GM18505 (cell line): ENCODE results near the gene WNK2.

Experiments
- ATAC-seq: cut with Tn5 transposase; IDR thresholded peaks from one replicate; pipeline ENCODE4 v1.9.1; 2021; ENCODE audit not compliant: unreplicated experiment
- POLR2A ChIP-seq: IDR thresholded peaks from 4 replicates; pipeline ENCODE4 v1.6.1; 2011; ENCODE audit warnings: borderline replicate concordance; ENCODE audit not compliant: insufficient read depth, insufficient read length; ENCODE audit errors: extremely low read depth

WNK2 gene

GRCh38 chr9:93230601-93231000, 46.7 kb downstream of the WNK2 start:
- TF ChIP-seq POLR2A, result no peak
- no peak for ATAC-seq

- ATAC-seq, result no peak
- no peak for TF ChIP-seq POLR2A
Observed at GRCh38 chr9:93231121-93231694, 47.3 kb downstream of the WNK2 start.

GRCh38 chr9:93231716-93232115, 47.8 kb downstream of the WNK2 start:
- TF ChIP-seq POLR2A, result no peak
- ATAC-seq, result no peak

GRCh38 chr9:93232388-93232960, 48.5 kb downstream of the WNK2 start:
- TF ChIP-seq POLR2A, result no peak
- no peak for ATAC-seq

- no peak for TF ChIP-seq POLR2A
- ATAC-seq, result no peak
Observed at GRCh38 chr9:93233033-93233432, 49.1 kb downstream of the WNK2 start.

- TF ChIP-seq POLR2A, result no peak
- ATAC-seq, result no peak
Observed at GRCh38 chr9:93234600-93234999, 50.7 kb downstream of the WNK2 start.

GRCh38 chr9:93235300-93235960, 51.5 kb downstream of the WNK2 start:
- no peak for TF ChIP-seq POLR2A
- ATAC-seq, result no peak

GRCh38 chr9:93236541-93237206, 52.7 kb downstream of the WNK2 start:
- no peak for TF ChIP-seq POLR2A
- ATAC-seq, result no peak

GRCh38 chr9:93237540-93237939, 53.6 kb downstream of the WNK2 start:
- no peak for TF ChIP-seq POLR2A
- ATAC-seq, result no peak

- no peak for ATAC-seq
- no peak for TF ChIP-seq POLR2A
Observed at GRCh38 chr9:93238953-93239925, 55.3 kb downstream of the WNK2 start.

- ATAC-seq, result no peak
- no peak for TF ChIP-seq POLR2A
Observed at GRCh38 chr9:93240891-93241334, 57.0 kb downstream of the WNK2 start.

- ATAC-seq, result no peak
- TF ChIP-seq POLR2A, result no peak
Observed at GRCh38 chr9:93243112-93243511, 59.2 kb downstream of the WNK2 start.

GRCh38 chr9:93244101-93244500, 60.2 kb downstream of the WNK2 start:
- no peak for TF ChIP-seq POLR2A

More at GRCh38 chr9:93244101-93244500, 60.2 kb downstream of the WNK2 start:
- ATAC-seq, result no peak
